ENCODE measurements around the gene CFAP74. TPM values are rescaled to one million over a fixed set of nuclear protein-coding genes. Genes with fewer than 3 reads are reported as not detected.

The CFAP74 gene
- total and polyA plus RNA-seq, 2 experiments from 2014 or later = not detected

GRCh38 chr1:1874901-1875300 lies 128.7 kb downstream of the CFAP74 start:
- no peak for TF ChIP-seq EZH2 (IDR thresholded peaks at IDR 0.05; ENCODE audit: borderline replicate concordance)
- no peak for TF ChIP-seq CTCF (IDR thresholded peaks at IDR 0.05; ENCODE audit: poor library complexity)
- no peak for TF ChIP-seq EZH2phosphoT487 (IDR thresholded peaks at IDR 0.05; ENCODE audit: low read depth, severe bottlenecking, unreplicated experiment)
- Histone ChIP-seq H4K20me1 (ENCODE audit: insufficient read depth, poor library complexity, severe bottlenecking) (peaks cover 100% of the 10 kb centered on the region), H3K36me3 (replicated peaks; ENCODE audit: insufficient read depth, low read depth) (no peaks in the 10 kb centered on the region), H3K27ac (no peak overlapping the region), H3K4me2 (no peak overlapping the region), H3K9me3 (ENCODE audit: low read depth) (no peaks in the 10 kb centered on the region), H3K79me2 (peaks cover 100% of the 10 kb centered on the region), H2AFZ (no peak overlapping the region), H3K27me3 (no peaks in the 10 kb centered on the region), H3K4me3 (no peak overlapping the region), H3K9me2 (replicated peaks; ENCODE audit: insufficient read depth) (no peaks in the 10 kb centered on the region), H3K4me1 (ENCODE audit: insufficient read depth) (no peaks in the 10 kb centered on the region)
- no peak for DNase-seq (ENCODE audit: low spot score)
- WGBS (ENCODE audit: low lambda C conversion rate, missing lambda C conversion rate) = 97% methylated on average over 7 of the region's 7 CpGs

- H3K27ac ChIP-seq = no peak overlapping the region
- no peak for DNase-seq (ENCODE audit: low spot score)
- H3K36me3 ChIP-seq (replicated peaks; ENCODE audit: insufficient read depth, low read depth) = no peaks in the 10 kb centered on the region
- no peak overlapping the region for H3K4me3 ChIP-seq
- no peak overlapping the region for H2AFZ ChIP-seq
- no peaks in the 10 kb centered on the region for H3K9me2 ChIP-seq (replicated peaks; ENCODE audit: insufficient read depth)
- no peaks in the 10 kb centered on the region for H3K27me3 ChIP-seq
- H4K20me1 ChIP-seq (ENCODE audit: insufficient read depth, poor library complexity, severe bottlenecking) = peaks cover 100% of the 10 kb centered on the region
- no peaks in the 10 kb centered on the region for H3K4me1 ChIP-seq (ENCODE audit: insufficient read depth)
- H3K4me2 ChIP-seq = no peak overlapping the region
- no peaks in the 10 kb centered on the region for H3K9me3 ChIP-seq (ENCODE audit: low read depth)
- 93% methylated on average over 2 of the region's 2 CpGs for WGBS (ENCODE audit: low lambda C conversion rate, missing lambda C conversion rate)
- peaks cover 100% of the 10 kb centered on the region for H3K79me2 ChIP-seq
- no peak for TF ChIP-seq CTCF (IDR thresholded peaks at IDR 0.05; ENCODE audit: poor library complexity)
- TF ChIP-seq EZH2phosphoT487 (IDR thresholded peaks at IDR 0.05; ENCODE audit: low read depth, severe bottlenecking, unreplicated experiment) = no peak
- no peak for TF ChIP-seq EZH2 (IDR thresholded peaks at IDR 0.05; ENCODE audit: borderline replicate concordance)
Observed at GRCh38 chr1:1873186-1873585, 130.4 kb downstream of the CFAP74 start.

GRCh38 chr1:1872329-1872994 lies 131.1 kb downstream of the CFAP74 start:
- peaks cover 99% of the 10 kb centered on the region for H4K20me1 ChIP-seq (ENCODE audit: insufficient read depth, poor library complexity, severe bottlenecking)
- H2AFZ ChIP-seq = no peak overlapping the region
- no peak overlapping the region for H3K27ac ChIP-seq
- H3K9me3 ChIP-seq (ENCODE audit: low read depth) = no peaks in the 10 kb centered on the region
- peaks cover 100% of the 10 kb centered on the region for H3K79me2 ChIP-seq
- H3K4me1 ChIP-seq (ENCODE audit: insufficient read depth) = no peaks in the 10 kb centered on the region
- no peaks in the 10 kb centered on the region for H3K9me2 ChIP-seq (replicated peaks; ENCODE audit: insufficient read depth)
- no peaks in the 10 kb centered on the region for H3K36me3 ChIP-seq (replicated peaks; ENCODE audit: insufficient read depth, low read depth)
- TF ChIP-seq EZH2 (IDR thresholded peaks at IDR 0.05; ENCODE audit: borderline replicate concordance) = no peak
- no peak for TF ChIP-seq CTCF (IDR thresholded peaks at IDR 0.05; ENCODE audit: poor library complexity)
- TF ChIP-seq EZH2phosphoT487 (IDR thresholded peaks at IDR 0.05; ENCODE audit: low read depth, severe bottlenecking, unreplicated experiment) = no peak
- DNase-seq (ENCODE audit: low spot score) = no peak
- 95% methylated on average over 11 of the region's 11 CpGs for WGBS (ENCODE audit: low lambda C conversion rate, missing lambda C conversion rate)
- no peak overlapping the region for H3K4me2 ChIP-seq
- H3K27me3 ChIP-seq = no peaks in the 10 kb centered on the region
- H3K4me3 ChIP-seq = no peak overlapping the region

Other genes starting within 250 kb of the CFAP74 start
- gene NADK, start 225.3 kb downstream of the CFAP74 start, total RNA-seq = 46.9 and 67.5 TPM in 2 replicates
- 57.3 and 68.2 TPM in 2 replicates for gene NADK, start 225.3 kb downstream of the CFAP74 start, polyA plus RNA-seq
- gene GNB1, start 112.7 kb downstream of the CFAP74 start, total RNA-seq = 134 and 155 TPM in 2 replicates
- gene GNB1, start 112.7 kb downstream of the CFAP74 start, polyA plus RNA-seq = 154 and 175 TPM in 2 replicates
- gene CALML6, start 88.5 kb downstream of the CFAP74 start, total RNA-seq = 0.53 TPM in 1 of 2 replicates, not detected in the other
- 0.33 and 1.3 TPM in 2 replicates for gene CALML6, start 88.5 kb downstream of the CFAP74 start, polyA plus RNA-seq
- gene TMEM52, start 84.5 kb downstream of the CFAP74 start, total RNA-seq = 3.6 and 5.8 TPM in 2 replicates
- 5.3 and 5.8 TPM in 2 replicates for gene TMEM52, start 84.5 kb downstream of the CFAP74 start, polyA plus RNA-seq
- gene GABRD, start 15.6 kb upstream of the CFAP74 start, total RNA-seq = not detected in 2 replicates
- gene GABRD, start 15.6 kb upstream of the CFAP74 start, polyA plus RNA-seq = not detected in 2 replicates
- gene PRKCZ, start 46.6 kb upstream of the CFAP74 start, total RNA-seq = 41.0 and 45.6 TPM in 2 replicates
- gene PRKCZ, start 46.6 kb upstream of the CFAP74 start, polyA plus RNA-seq = 52.3 and 52.5 TPM in 2 replicates
- gene FAAP20, start 191.0 kb upstream of the CFAP74 start, total RNA-seq = 24.9 and 36.6 TPM in 2 replicates
- gene FAAP20, start 191.0 kb upstream of the CFAP74 start, polyA plus RNA-seq = 117 and 135 TPM in 2 replicates
- gene SKI, start 224.5 kb upstream of the CFAP74 start, total RNA-seq = 17.1 and 21.9 TPM in 2 replicates
- gene SKI, start 224.5 kb upstream of the CFAP74 start, polyA plus RNA-seq = 5.1 and 6.9 TPM in 2 replicates